HG02943 (cell line): Measurements from ENCODE around the gene ACP7.
"Not testable (repeated sequence)": the region's sequence is repeated elsewhere in the genome, so short reads cannot be mapped to it uniquely, and the experiment has no call there.

ENCODE experiments used
- ATAC-seq: cut with Tn5 transposase; IDR thresholded peaks from one replicate; pipeline ENCODE4 v1.9.1; 2021; ENCODE audit warnings: mild to moderate bottlenecking, low read depth, moderate library complexity; ENCODE audit not compliant: unreplicated experiment

The ACP7 gene

GRCh38 chr19:39130337-39131254, 46.4 kb downstream of the ACP7 start:
- no peak for ATAC-seq

- no peak for ATAC-seq
These were observed 47.1 kb downstream of the ACP7 start for GRCh38 chr19:39131255-39131755.

GRCh38 chr19:39132344-39132969, 48.3 kb downstream of the ACP7 start:
- ATAC-seq: no peak

GRCh38 chr19:39133431-39134270, 49.5 kb downstream of the ACP7 start:
- ATAC-seq: no peak

- no peak for ATAC-seq
These were observed 51.5 kb downstream of the ACP7 start for GRCh38 chr19:39135701-39136100.

GRCh38 chr19:39136225-39136940, 52.2 kb downstream of the ACP7 start:
- ATAC-seq: no peak

- no peak for ATAC-seq
These were observed 53.0 kb downstream of the ACP7 start for GRCh38 chr19:39137131-39137530.

- ATAC-seq: no peak
These were observed 54.3 kb downstream of the ACP7 start for GRCh38 chr19:39138221-39139211.

- ATAC-seq: no peak
These were observed 55.2 kb downstream of the ACP7 start for GRCh38 chr19:39139305-39139874.

GRCh38 chr19:39139971-39140453, 55.8 kb downstream of the ACP7 start:
- ATAC-seq: no peak

- ATAC-seq: no peak
These were observed 56.4 kb downstream of the ACP7 start for GRCh38 chr19:39140594-39140993.

- no peak for ATAC-seq
These were observed 57.8 kb downstream of the ACP7 start for GRCh38 chr19:39141929-39142328.

GRCh38 chr19:39142630-39143029, 58.5 kb downstream of the ACP7 start:
- ATAC-seq: no peak

GRCh38 chr19:39143757-39144289, 59.7 kb downstream of the ACP7 start:
- not testable (repeated sequence) for ATAC-seq

- ATAC-seq: no peak
These were observed 60.3 kb downstream of the ACP7 start for GRCh38 chr19:39144290-39145071.

- ATAC-seq: no peak
These were observed 61.2 kb downstream of the ACP7 start for GRCh38 chr19:39145180-39145953.

GRCh38 chr19:39146091-39146490, 61.9 kb downstream of the ACP7 start:
- no peak for ATAC-seq
